SK-N-MC (cell line): ENCODE data around the gene PRPF4.

ENCODE experiments used
- EZH2 ChIP-seq: fragments of 200-600 bp; sonication (generic); IDR thresholded peaks from one replicate; pipeline ENCODE4 v1.6.1; 2017; ENCODE audit warnings: antibody characterized with exemption
- POLR2AphosphoS5 ChIP-seq: IDR thresholded peaks from 2 replicates; pipeline ENCODE4 v1.6.1; 2012; ENCODE audit warnings: mild to moderate bottlenecking, low read depth, low read length, borderline replicate concordance

- TF ChIP-seq POLR2AphosphoS5 (no peak), EZH2 (no peak)
These were observed 38.4 kb upstream of the PRPF4 start for GRCh38 chr9:113237026-113237425.
